IMR-90 (cell line): Measurements from ENCODE around the gene ELMO1.

Experiments used
- BHLHE40 ChIP-seq: fragments of 150-350 bp; IDR thresholded peaks from 2 replicates; pipeline ENCODE4 v1.6.1; 2016; ENCODE audit warnings: mild to moderate bottlenecking, low read depth, low read length
- CHD1 ChIP-seq: IDR thresholded peaks from 2 replicates; pipeline ENCODE4 v1.6.1; 2012; ENCODE audit warnings: low read depth, low read length, improper control_type of control experiment
- CTCF ChIP-seq: conservative IDR thresholded peaks from 2 replicates; pipeline ENCODE4 v1.5.1; 2012; ENCODE audit warnings: mild to moderate bottlenecking, low read depth, low read length, improper control_type of control experiment
- MAFK ChIP-seq: IDR thresholded peaks from 2 replicates; pipeline ENCODE4 v1.6.1; 2012; ENCODE audit warnings: low read depth, low read length, improper control_type of control experiment
- MAZ ChIP-seq: IDR thresholded peaks from 2 replicates; pipeline ENCODE4 v1.6.1; 2012; ENCODE audit warnings: low read depth, mild to moderate bottlenecking, low read length, improper control_type of control experiment, moderate library complexity, borderline replicate concordance
- MXI1 ChIP-seq: IDR thresholded peaks from 2 replicates; pipeline ENCODE4 v1.6.1; 2012; ENCODE audit warnings: low read depth, mild to moderate bottlenecking, low read length, moderate library complexity, borderline replicate concordance
- NFE2L2 ChIP-seq: fragments of 150-350 bp; IDR thresholded peaks from 2 replicates; pipeline ENCODE4 v1.6.1; 2016; ENCODE audit warnings: low read depth, mild to moderate bottlenecking, low read length
- POLR2A ChIP-seq: IDR thresholded peaks from 2 replicates; pipeline ENCODE4 v1.6.1; 2012; ENCODE audit warnings: mild to moderate bottlenecking, low read depth, low read length
- RFX5 ChIP-seq: IDR thresholded peaks from 2 replicates; pipeline ENCODE4 v1.8.0; 2012; ENCODE audit warnings: low read depth, mild to moderate bottlenecking, low read length, moderate library complexity
- SMC3 ChIP-seq: fragments of 150-350 bp; IDR thresholded peaks from 2 replicates; pipeline ENCODE4 v1.6.1; 2016; ENCODE audit warnings: low read depth, mild to moderate bottlenecking, antibody characterized with exemption, low read length, moderate library complexity
- USF2 ChIP-seq: fragments of 150-350 bp; IDR thresholded peaks from 2 replicates; pipeline ENCODE4 v1.6.1; 2017; ENCODE audit warnings: mild to moderate bottlenecking, antibody characterized with exemption, low read length, low read depth

GRCh38 chr7:37494926-37495325 lies 46.3 kb upstream of the ELMO1 start:
- TF ChIP-seq CTCF (no peak), MXI1 (no peak), USF2 (no peak), POLR2A (no peak), MAZ (no peak), SMC3 (no peak), MAFK (no peak), BHLHE40 (no peak), RFX5 (no peak), NFE2L2 (no peak), CHD1 (no peak)
